Measurements from ENCODE around the gene BACH2.

DNA sequence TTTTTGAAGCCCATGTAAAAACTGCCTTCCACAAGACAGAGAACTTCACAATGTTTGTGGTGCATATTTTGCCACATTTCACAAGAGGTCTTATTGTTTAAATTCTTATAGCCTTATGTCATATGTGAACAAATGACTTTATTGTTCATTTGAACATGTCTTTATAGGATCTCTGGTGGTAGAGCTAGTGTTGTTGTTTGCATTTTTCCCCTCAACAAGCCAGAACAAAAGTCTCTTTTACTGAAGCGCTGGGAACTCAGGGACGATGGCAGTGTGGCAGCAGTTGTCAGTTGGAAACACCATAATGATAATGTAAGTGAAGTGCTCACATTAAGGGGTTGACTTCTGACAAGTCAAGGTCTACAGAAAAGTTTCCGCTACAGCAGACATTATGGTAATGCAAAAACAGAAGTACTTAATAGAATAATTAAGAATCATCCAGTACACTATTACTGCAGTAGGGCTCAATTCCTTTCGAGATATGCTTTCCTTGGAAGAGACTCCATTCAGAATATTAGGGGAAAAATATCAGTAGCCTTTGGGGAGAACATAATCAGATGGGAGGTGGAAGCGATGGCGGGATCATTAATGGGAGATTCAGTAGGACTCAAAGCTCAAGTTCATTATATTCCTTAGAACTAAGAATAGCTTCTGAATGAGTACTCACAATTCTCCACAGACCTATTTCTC lies 222.3 kb downstream of the BACH2 start:
- TF ChIP-seq, protein P1, sequence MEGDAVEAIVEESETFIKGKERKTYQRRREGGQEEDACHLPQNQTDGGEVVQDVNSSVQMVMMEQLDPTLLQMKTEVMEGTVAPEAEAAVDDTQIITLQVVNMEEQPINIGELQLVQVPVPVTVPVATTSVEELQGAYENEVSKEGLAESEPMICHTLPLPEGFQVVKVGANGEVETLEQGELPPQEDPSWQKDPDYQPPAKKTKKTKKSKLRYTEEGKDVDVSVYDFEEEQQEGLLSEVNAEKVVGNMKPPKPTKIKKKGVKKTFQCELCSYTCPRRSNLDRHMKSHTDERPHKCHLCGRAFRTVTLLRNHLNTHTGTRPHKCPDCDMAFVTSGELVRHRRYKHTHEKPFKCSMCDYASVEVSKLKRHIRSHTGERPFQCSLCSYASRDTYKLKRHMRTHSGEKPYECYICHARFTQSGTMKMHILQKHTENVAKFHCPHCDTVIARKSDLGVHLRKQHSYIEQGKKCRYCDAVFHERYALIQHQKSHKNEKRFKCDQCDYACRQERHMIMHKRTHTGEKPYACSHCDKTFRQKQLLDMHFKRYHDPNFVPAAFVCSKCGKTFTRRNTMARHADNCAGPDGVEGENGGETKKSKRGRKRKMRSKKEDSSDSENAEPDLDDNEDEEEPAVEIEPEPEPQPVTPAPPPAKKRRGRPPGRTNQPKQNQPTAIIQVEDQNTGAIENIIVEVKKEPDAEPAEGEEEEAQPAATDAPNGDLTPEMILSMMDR (conservative IDR thresholded peaks at IDR 0.05; ENCODE audit: low read depth, low read length), result no peak
- TF ChIP-seq CEBPB (IDR thresholded peaks at IDR 0.05; ENCODE audit: low read depth, low read length), result no peak
- TF ChIP-seq MXI1 (IDR thresholded peaks at IDR 0.05; ENCODE audit: borderline replicate concordance, low read depth, low read length), result no peak
